ENCODE measurements around the gene MAGED4B.

The MAGED4B gene

GRCh38 chrX:52118262-52118661, 49.3 kb upstream of the MAGED4B start (continued):
- no peak for TF ChIP-seq ELK4 (IDR thresholded peaks at IDR 0.05; ENCODE audit: borderline replicate concordance, low read depth, low read length)
- TF ChIP-seq, protein P1, sequence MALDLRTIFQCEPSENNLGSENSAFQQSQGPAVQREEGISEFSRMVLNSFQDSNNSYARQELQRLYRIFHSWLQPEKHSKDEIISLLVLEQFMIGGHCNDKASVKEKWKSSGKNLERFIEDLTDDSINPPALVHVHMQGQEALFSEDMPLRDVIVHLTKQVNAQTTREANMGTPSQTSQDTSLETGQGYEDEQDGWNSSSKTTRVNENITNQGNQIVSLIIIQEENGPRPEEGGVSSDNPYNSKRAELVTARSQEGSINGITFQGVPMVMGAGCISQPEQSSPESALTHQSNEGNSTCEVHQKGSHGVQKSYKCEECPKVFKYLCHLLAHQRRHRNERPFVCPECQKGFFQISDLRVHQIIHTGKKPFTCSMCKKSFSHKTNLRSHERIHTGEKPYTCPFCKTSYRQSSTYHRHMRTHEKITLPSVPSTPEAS (tag by site-specific recombination; IDR thresholded peaks at IDR 0.05), result no peak

GRCh38 chrX:52082578-52082977, 13.6 kb upstream of the MAGED4B start:
- CTCF ChIA-PET, result no interaction called here
- Histone ChIP-seq H3K27ac (ENCODE audit: extremely low read depth, low read depth, low read length) (no peak overlapping the region), H3K36me3 (ENCODE audit: control insufficient read depth in 2 of 2, insufficient read depth in 1 of 2, low read length in 2 of 2) (no peaks in the 10 kb centered on the region), H3K4me3 (ENCODE audit: low read depth, low read length) (no peak overlapping the region), H3K9me3 (ENCODE audit: control insufficient read depth, insufficient read depth, low read depth, low read length) (no peaks in the 10 kb centered on the region), H3K4me1 (ENCODE audit: control insufficient read depth, insufficient read depth, low read length) (no peaks in the 10 kb centered on the region)
- POLR2A ChIA-PET, result no interaction called here
- TF ChIP-seq ZFP3 (tag by site-specific recombination; IDR thresholded peaks at IDR 0.05; ENCODE audit: low read depth) (no peak), ZNF785 (tag by site-specific recombination; IDR thresholded peaks at IDR 0.05) (no peak), GLIS2 (tag by site-specific recombination; IDR thresholded peaks at IDR 0.05) (no peak), ZNF560 (tag by site-specific recombination; IDR thresholded peaks at IDR 0.05; ENCODE audit: borderline replicate concordance) (no peak), ZNF571 (tag by site-specific recombination; IDR thresholded peaks at IDR 0.05) (no peak), ZNF747 (tag by site-specific recombination; IDR thresholded peaks at IDR 0.05) (no peak)
- TF ChIP-seq, protein P2, sequence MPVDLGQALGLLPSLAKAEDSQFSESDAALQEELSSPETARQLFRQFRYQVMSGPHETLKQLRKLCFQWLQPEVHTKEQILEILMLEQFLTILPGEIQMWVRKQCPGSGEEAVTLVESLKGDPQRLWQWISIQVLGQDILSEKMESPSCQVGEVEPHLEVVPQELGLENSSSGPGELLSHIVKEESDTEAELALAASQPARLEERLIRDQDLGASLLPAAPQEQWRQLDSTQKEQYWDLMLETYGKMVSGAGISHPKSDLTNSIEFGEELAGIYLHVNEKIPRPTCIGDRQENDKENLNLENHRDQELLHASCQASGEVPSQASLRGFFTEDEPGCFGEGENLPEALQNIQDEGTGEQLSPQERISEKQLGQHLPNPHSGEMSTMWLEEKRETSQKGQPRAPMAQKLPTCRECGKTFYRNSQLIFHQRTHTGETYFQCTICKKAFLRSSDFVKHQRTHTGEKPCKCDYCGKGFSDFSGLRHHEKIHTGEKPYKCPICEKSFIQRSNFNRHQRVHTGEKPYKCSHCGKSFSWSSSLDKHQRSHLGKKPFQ (tag by site-specific recombination; IDR thresholded peaks at IDR 0.05), result no peak
- TF ChIP-seq, protein P1 (tag by site-specific recombination; IDR thresholded peaks at IDR 0.05), result no peak

DNA sequence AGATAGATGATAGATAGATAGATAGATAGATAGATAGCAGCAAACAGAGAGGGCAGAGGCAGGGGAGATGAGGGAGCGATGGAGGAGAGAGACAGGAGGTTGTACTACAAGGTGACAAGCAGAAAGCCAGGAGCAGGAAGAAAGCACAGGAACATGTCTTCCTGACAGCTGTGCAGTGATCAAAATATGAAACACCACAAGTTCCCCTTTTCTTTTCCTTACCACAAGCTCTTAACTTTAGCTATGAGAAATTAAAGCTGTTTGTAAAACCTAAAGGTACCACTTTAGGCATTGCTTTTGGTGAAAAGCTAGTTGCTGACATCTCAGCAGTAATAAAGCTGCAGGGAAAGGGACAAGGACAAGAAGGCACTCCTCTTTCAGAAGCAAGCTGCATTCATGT, 9.1 kb upstream of the MAGED4B start:
- H3K27ac ChIP-seq (ENCODE audit: extremely low read depth, low read depth, low read length), result no peak overlapping the region
- no peaks in the 10 kb centered on the region for H3K4me1 ChIP-seq (ENCODE audit: control insufficient read depth, insufficient read depth, low read length)
- no peaks in the 10 kb centered on the region for H3K36me3 ChIP-seq (ENCODE audit: control insufficient read depth in 2 of 2, insufficient read depth in 1 of 2, low read length in 2 of 2)
- H3K4me3 ChIP-seq (ENCODE audit: low read depth, low read length), result no peak overlapping the region
- CTCF ChIA-PET, result no interaction called here
- POLR2A ChIA-PET, result no interaction called here
- H3K9me3 ChIP-seq (ENCODE audit: control insufficient read depth, insufficient read depth, low read depth, low read length), result no peaks in the 10 kb centered on the region
- TF ChIP-seq ZNF114 (tag by site-specific recombination; IDR thresholded peaks at IDR 0.05) (no peak), ZNF211 (tag by site-specific recombination; IDR thresholded peaks at IDR 0.05; ENCODE audit: low read depth) (no peak), ZNF16 (tag by site-specific recombination; IDR thresholded peaks at IDR 0.05; ENCODE audit: low read depth) (no peak), ZIC2 (tag by site-specific recombination; IDR thresholded peaks at IDR 0.05) (no peak), ZNF510 (tag by site-specific recombination; IDR thresholded peaks at IDR 0.05; ENCODE audit: insufficient replicate concordance) (no peak), ZNF391 (tag by site-specific recombination; IDR thresholded peaks at IDR 0.05; ENCODE audit: borderline replicate concordance, low read depth) (no peak), SP3 (tag by site-specific recombination; IDR thresholded peaks at IDR 0.05) (no peak), ZNF513 (tag by site-specific recombination; IDR thresholded peaks at IDR 0.05) (no peak), ZNF501 (tag by site-specific recombination; IDR thresholded peaks at IDR 0.05) (no peak), ZNF266 (tag by site-specific recombination; IDR thresholded peaks at IDR 0.05; ENCODE audit: low read depth) (no peak), ZNF140 (tag by site-specific recombination; IDR thresholded peaks at IDR 0.05) (no peak), ZFP41 (tag by site-specific recombination; IDR thresholded peaks at IDR 0.05; ENCODE audit: borderline replicate concordance) (no peak), ZNF768 (tag by site-specific recombination; IDR thresholded peaks at IDR 0.05) (no peak), ZNF138 (tag by site-specific recombination; IDR thresholded peaks at IDR 0.05; ENCODE audit: borderline replicate concordance) (no peak)
- TF ChIP-seq, protein P3, sequence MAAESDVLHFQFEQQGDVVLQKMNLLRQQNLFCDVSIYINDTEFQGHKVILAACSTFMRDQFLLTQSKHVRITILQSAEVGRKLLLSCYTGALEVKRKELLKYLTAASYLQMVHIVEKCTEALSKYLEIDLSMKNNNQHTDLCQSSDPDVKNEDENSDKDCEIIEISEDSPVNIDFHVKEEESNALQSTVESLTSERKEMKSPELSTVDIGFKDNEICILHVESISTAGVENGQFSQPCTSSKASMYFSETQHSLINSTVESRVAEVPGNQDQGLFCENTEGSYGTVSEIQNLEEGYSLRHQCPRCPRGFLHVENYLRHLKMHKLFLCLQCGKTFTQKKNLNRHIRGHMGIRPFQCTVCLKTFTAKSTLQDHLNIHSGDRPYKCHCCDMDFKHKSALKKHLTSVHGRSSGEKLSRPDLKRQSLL (tag by site-specific recombination; IDR thresholded peaks at IDR 0.05), result no peak
